HEK293T (cell line): Measurements from ENCODE around the gene ALDOA.

Experiments
- CTCF ChIA-PET: fragments of 350-600 bp; formaldehyde crosslinking; extraction: SDS; loops from one replicate; lab custom pipeline; 2021; ENCODE audit warnings: antibody characterized with exemption, inconsistent platforms; lab: Yijun Ruan, JAX
- POLR2A ChIA-PET: fragments of 350-600 bp; formaldehyde crosslinking; extraction: SDS; loops from one replicate; lab custom pipeline; 2020; ENCODE audit warnings: antibody characterized with exemption, inconsistent platforms; lab: Yijun Ruan, JAX
- DNase-seq: peaks from one replicate; pipeline ENCODE4 v3.0.0; 2012; ENCODE audit warnings: mixed read lengths; ENCODE audit errors: extremely low spot score
- ARNT ChIP-seq: fragments of 450-650 bp; IDR thresholded peaks from 2 replicates; pipeline ENCODE4 v1.6.1; 2017; ENCODE audit warnings: mild to moderate bottlenecking
- BHLHE40 ChIP-seq: fragments of 450-650 bp; IDR thresholded peaks from 2 replicates; pipeline ENCODE4 v1.6.1; 2016; ENCODE audit warnings: mild to moderate bottlenecking, moderate library complexity, borderline replicate concordance
- CTBP1 ChIP-seq: fragments of 450-650 bp; IDR thresholded peaks from 2 replicates; pipeline ENCODE4 v1.6.1; 2016; ENCODE audit warnings: borderline replicate concordance
- ELF4 ChIP-seq: fragments of 450-650 bp; IDR thresholded peaks from 2 replicates; pipeline ENCODE4 v1.6.1; 2017; ENCODE audit warnings: antibody characterized with exemption
- FOXA1 ChIP-seq: fragments of 450-650 bp; IDR thresholded peaks from 2 replicates; pipeline ENCODE4 v1.6.1; 2016; ENCODE audit warnings: mild to moderate bottlenecking
- FOXK2 ChIP-seq: fragments of 450-650 bp; IDR thresholded peaks from 2 replicates; pipeline ENCODE4 v1.6.1; 2016; ENCODE audit warnings: mild to moderate bottlenecking
- FOXM1 ChIP-seq: fragments of 450-650 bp; IDR thresholded peaks from 2 replicates; pipeline ENCODE4 v1.6.1; 2017; ENCODE audit warnings: mild to moderate bottlenecking, borderline replicate concordance
- HDGF ChIP-seq: fragments of 450-650 bp; IDR thresholded peaks from 2 replicates; pipeline ENCODE4 v1.6.1; 2017; ENCODE audit warnings: antibody characterized with exemption, borderline replicate concordance
- L3MBTL2 ChIP-seq: fragments of 450-650 bp; conservative IDR thresholded peaks from 2 replicates; pipeline ENCODE4 v1.6.1; 2016; ENCODE audit warnings: mild to moderate bottlenecking
- LEF1 ChIP-seq: fragments of 450-650 bp; IDR thresholded peaks from 2 replicates; pipeline ENCODE4 v1.6.1; 2017; ENCODE audit warnings: mild to moderate bottlenecking, borderline replicate concordance
- NFRKB ChIP-seq: fragments of 450-650 bp; IDR thresholded peaks from 2 replicates; pipeline ENCODE4 v1.6.1; 2016; ENCODE audit warnings: mild to moderate bottlenecking, moderate library complexity
- PKNOX1 ChIP-seq: fragments of 450-650 bp; IDR thresholded peaks from 2 replicates; pipeline ENCODE4 v1.6.1; 2016
- SP1 ChIP-seq: fragments of 450-650 bp; IDR thresholded peaks from 2 replicates; pipeline ENCODE4 v1.6.1; 2017
- SUZ12 ChIP-seq: fragments of 450-650 bp; IDR thresholded peaks from 2 replicates; pipeline ENCODE4 v1.6.1; 2016; ENCODE audit warnings: mild to moderate bottlenecking
- TARDBP ChIP-seq: fragments of 450-650 bp; IDR thresholded peaks from 2 replicates; pipeline ENCODE4 v1.6.1; 2016
- ZNF384 ChIP-seq: fragments of 450-650 bp; IDR thresholded peaks from 2 replicates; pipeline ENCODE4 v1.6.1; 2016

Gene ALDOA

GRCh38 chr16:30049871-30050270 lies 15.7 kb upstream of the ALDOA start:
- ChIA-PET CTCF (interaction anchor here (0.6 kb wide), 1 partner anchor 61 kb away, joined by 3 read pairs; no protein-coding TSS in a partner anchor), POLR2A (interaction anchor here (1.0 to 1.9 kb wide), 4 partner anchors 10 to 522 kb away, joined by 3 to 12 read pairs (median 3); partner anchors contain the start of genes ALDOA and ZNF688)
- DNase-seq = no peak
- TF ChIP-seq ZNF384 = no peak
- TF ChIP-seq HDGF = no peak
- TF ChIP-seq NFRKB = no peak
- no peak for TF ChIP-seq PKNOX1
- no peak for TF ChIP-seq ELF4

- ChIA-PET CTCF (interaction anchor here (1.2 kb wide), 1 partner anchor 41 kb away, joined by 5 read pairs; the partner anchor contains the start of gene TBX6), POLR2A (interaction anchor here (0.5 to 2.9 kb wide), 5 partner anchors 8 to 327 kb away, joined by 4 to 12 read pairs (median 12); partner anchors contain the start of genes ALDOA, PPP4C and YPEL3)
- no peak for TF ChIP-seq SP1
- TF ChIP-seq ZNF384 = no peak
- TF ChIP-seq FOXM1 = no peak
- no peak for TF ChIP-seq ELF4
- no peak for TF ChIP-seq HDGF
- TF ChIP-seq LEF1 = no peak
- TF ChIP-seq TARDBP = no peak
- TF ChIP-seq FOXK2 = no peak
- TF ChIP-seq BHLHE40 = no peak
- TF ChIP-seq PKNOX1 = no peak
- TF ChIP-seq NFRKB = no peak
- no peak for TF ChIP-seq ARNT
- TF ChIP-seq SUZ12 = no peak
- TF ChIP-seq L3MBTL2 = no peak
- no peak for TF ChIP-seq FOXA1
- DNase-seq = no peak
Observed at GRCh38 chr16:30051518-30051917, 14.0 kb upstream of the ALDOA start.

- TF ChIP-seq CTBP1 = peak; percentile 44; the same call in 1 of the 2 replicates
- TF ChIP-seq L3MBTL2 = peak; percentile 100
- TF ChIP-seq HDGF = no peak
- TF ChIP-seq PKNOX1 = peak; percentile 85
- CTCF ChIA-PET = interaction anchor here (0.9 to 2.0 kb wide), 4 partner anchors 11 to 39 kb away, joined by 3 to 9 read pairs (median 4); partner anchors contain the start of gene TBX6
- POLR2A ChIA-PET = interaction anchor here (0.6 to 4.3 kb wide), 13 partner anchors 9 to 590 kb away, joined by 3 to 115 read pairs (median 5); partner anchors contain the start of genes ALDOA, ASPHD1, DCTPP1 and PPP4C
- DNase-seq = peak; percentile 99
Observed at GRCh38 chr16:30052671-30053372, 12.7 kb upstream of the ALDOA start.

- ChIA-PET CTCF (interaction anchor here (0.6 to 2.6 kb wide), 7 partner anchors 10 to 39 kb away, joined by 3 to 20 read pairs (median 4); partner anchors contain the start of genes ALDOA and TBX6), POLR2A (interaction anchor here (0.7 to 4.3 kb wide), 14 partner anchors 10 to 376 kb away, joined by 3 to 115 read pairs (median 4); partner anchors contain the start of genes ALDOA, ASPHD1, DCTPP1 and PPP4C)
- TF ChIP-seq ELF4 = no peak
- peak; percentile 89 for TF ChIP-seq PKNOX1
- no peak for DNase-seq
Observed at GRCh38 chr16:30053376-30054015, 12.1 kb upstream of the ALDOA start.

GRCh38 chr16:30054451-30054850 lies 11.1 kb upstream of the ALDOA start:
- TF ChIP-seq TARDBP (no peak), CTBP1 (no peak), FOXM1 (no peak), ZNF384 (no peak), ARNT (no peak), LEF1 (no peak), SP1 (no peak), FOXK2 (no peak), SUZ12 (no peak), L3MBTL2 (no peak), NFRKB (no peak), BHLHE40 (no peak), ELF4 (no peak)
- CTCF ChIA-PET = interaction anchor here (0.6 to 2.6 kb wide), 13 partner anchors 9 to 220 kb away, joined by 3 to 20 read pairs (median 6); partner anchors contain the start of genes ALDOA and TBX6

More at GRCh38 chr16:30054451-30054850, 11.1 kb upstream of the ALDOA start:
- POLR2A ChIA-PET = interaction anchor here (0.9 to 4.3 kb wide), 6 partner anchors 10 to 38 kb away, joined by 3 to 115 read pairs (median 4); partner anchors contain the start of gene ALDOA
- DNase-seq = no peak
